SJCRH30 (cell line): ENCODE data around the gene SLC13A4. TPM values are rescaled to one million over a fixed set of nuclear protein-coding genes. Genes with fewer than 3 reads are reported as not detected.
A peak's percentile ranks its signal among the peaks of the same experiment; 100 is the strongest.
"Not testable (repeated sequence)": the region's sequence is repeated elsewhere in the genome, so short reads cannot be mapped to it uniquely, and the experiment has no call there.

Experiments
- DNase-seq, 2 experiments: peaks; one replicate each; pipeline ENCODE4 v3.0.0-alpha.2; 2015 to 2020
- H3K27ac ChIP-seq: fragments of 250-450 bp; sonication (Bioruptor Pico); 2 replicates; pipeline ENCODE4 v1.5.1; 2020; ENCODE audit warnings: mild to moderate bottlenecking, moderate library complexity
- H3K27me3 ChIP-seq: fragments of 250-450 bp; sonication (Bioruptor Pico); 2 replicates; pipeline ENCODE4 v1.5.1; 2020; ENCODE audit warnings: mild to moderate bottlenecking, moderate library complexity
- H3K36me3 ChIP-seq: fragments of 250-450 bp; sonication (Bioruptor Pico); 2 replicates; pipeline ENCODE4 v1.5.1; 2020; ENCODE audit warnings: mild to moderate bottlenecking, moderate library complexity
- H3K4me1 ChIP-seq: fragments of 250-450 bp; sonication (Bioruptor Pico); 2 replicates; pipeline ENCODE4 v1.5.1; 2020; ENCODE audit warnings: mild to moderate bottlenecking, moderate library complexity
- H3K4me3 ChIP-seq: fragments of 250-450 bp; sonication (Bioruptor Pico); 2 replicates; pipeline ENCODE4 v1.5.1; 2020; ENCODE audit warnings: mild to moderate bottlenecking, moderate library complexity
- H3K9me3 ChIP-seq: fragments of 250-450 bp; sonication (Bioruptor Pico); replicated peaks from 2 replicates; pipeline ENCODE4 v1.5.1; 2020; ENCODE audit warnings: mild to moderate bottlenecking, moderate library complexity
- total RNA-seq: library from RNA; depleted of rRNA; stranded (reverse); fragments of >200 nt; shearing (Covaris generic); gene quantifications from 2 replicates; pipeline ENCODE4 v1.2.3, GENCODE V29; 2014

Gene SLC13A4
- total RNA-seq, 1 experiment from 2014 or later, result 0.08 TPM

DNA sequence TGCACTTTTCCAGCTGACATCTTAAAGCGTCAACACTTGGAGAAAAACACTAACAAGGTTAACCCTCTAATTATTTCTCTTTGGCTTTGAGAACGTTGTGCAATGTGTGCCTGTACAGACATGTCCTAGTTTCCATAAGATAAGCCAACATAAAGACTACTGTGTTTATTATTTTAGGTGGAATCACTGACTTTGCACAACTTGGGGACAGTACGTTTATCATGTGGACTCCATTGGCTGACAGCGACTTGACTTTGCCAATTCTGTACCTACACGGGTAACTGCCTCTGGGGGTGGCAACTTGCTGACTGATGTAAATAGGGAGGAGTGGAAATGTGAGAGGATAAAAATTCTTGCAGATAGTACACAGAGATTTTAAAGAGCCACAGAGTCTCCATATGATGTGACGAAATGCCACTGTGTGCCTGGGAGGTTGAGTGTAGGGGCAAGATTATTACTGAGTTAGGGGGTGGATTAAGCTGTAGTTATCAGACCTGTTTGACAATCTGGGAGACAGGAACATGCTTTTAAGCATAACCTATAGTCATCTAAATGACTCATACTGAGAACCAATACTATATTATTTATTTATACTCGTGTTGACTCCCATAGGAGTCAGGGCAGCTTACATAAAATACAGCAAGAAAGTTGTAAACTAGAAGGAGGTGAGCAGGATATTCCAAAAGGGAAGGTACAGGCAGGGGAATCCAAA is 21.0 kb downstream of the SLC13A4 start:
- DNase-seq, result no peak
- Histone ChIP-seq H3K27me3 (no peaks in the 10 kb centered on the region), H3K9me3 (no peaks in the 10 kb centered on the region), H3K27ac (no peak overlapping the region), H3K4me3 (no peak overlapping the region), H3K4me1 (peaks cover 9% of the 10 kb centered on the region), H3K36me3 (no peaks in the 10 kb centered on the region)

DNA sequence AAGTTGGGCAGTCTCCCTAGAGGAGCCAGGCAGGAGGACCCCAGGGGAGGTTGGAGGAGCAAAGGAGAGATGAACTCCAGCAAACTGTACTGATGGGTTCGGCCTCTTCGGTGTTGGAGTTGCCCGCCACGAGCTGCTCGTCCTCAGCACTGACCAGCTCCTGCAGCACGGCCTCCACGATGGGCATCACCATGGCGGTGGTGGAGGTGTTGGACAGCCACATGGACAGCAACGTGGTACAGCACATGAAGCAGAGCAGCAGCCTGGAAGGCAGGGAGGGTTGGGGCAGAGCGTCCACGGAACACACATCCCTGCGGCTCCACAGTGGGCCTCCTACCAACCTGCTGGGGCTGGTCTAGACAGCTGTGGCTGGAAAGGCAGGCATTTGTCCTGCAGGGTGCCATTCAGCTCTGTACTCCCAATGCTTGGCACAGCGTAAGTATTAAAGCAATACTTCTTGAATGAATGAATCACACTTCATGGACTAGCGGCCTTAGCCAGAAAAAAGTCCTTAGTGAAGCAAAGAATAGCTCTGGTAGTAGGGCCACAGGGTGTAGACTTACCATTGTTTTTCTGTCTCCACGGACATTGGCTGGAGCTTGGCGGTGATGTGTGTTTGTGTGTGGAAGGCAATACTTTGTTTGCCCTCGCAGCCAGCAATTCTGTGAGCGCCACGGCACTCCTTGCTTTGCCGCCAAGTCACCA is 21.8 kb downstream of the SLC13A4 start:
- Histone ChIP-seq H3K36me3 (no peaks in the 10 kb centered on the region; the same call in 1 of the 2 replicates), H3K27ac (no peak overlapping the region), H3K4me1 (peaks cover 9% of the 10 kb centered on the region), H3K9me3 (no peaks in the 10 kb centered on the region), H3K4me3 (no peak overlapping the region), H3K27me3 (no peaks in the 10 kb centered on the region)
- DNase-seq, result no peak

DNA sequence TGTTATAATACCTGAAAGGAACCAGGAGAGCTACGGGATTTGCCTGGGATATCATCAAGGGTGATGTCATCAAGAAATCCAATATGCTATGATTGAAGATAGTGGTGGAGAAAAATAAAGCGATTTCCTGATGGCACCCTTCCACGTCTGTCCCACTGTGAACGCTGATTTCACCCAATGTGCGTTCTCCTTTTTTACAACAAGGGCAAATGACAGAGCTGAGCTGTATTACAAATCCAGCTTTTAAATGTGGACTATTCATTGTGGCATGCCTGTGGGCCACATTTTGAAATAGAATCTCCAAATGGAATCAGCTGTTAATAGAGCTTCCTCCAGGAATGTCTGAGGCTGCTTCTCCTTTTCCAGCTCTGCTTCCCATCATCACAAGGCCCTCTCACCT is 23.3 kb downstream of the SLC13A4 start:
- peak in 1 of 2 experiments; percentile 44 for DNase-seq

DNA sequence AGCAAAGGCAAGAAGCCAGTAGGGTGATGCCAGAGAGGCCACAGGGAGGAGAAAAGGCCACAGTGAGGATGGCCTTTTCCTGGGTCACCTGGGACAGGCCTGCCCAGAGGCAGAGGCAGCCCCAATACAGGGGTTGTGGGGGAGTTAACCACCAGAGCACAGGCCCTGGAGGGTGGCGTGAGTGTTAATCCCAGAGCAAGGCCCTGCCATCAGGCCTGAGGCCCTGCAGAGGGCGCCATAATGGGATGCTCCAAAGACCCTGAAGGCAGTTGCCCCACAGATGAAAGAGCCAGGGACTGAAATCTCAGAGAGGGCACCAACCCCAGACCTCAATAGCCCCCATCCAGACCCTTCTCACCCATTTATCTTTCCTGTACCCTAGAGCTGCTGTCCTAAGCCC is 23.9 kb downstream of the SLC13A4 start:
- peak in 1 of 2 experiments; percentile 46 for DNase-seq

More for the DNA sequence above, 23.3 kb downstream of the SLC13A4 start:
- Histone ChIP-seq H3K27ac (no peak overlapping the region), H3K4me1 (peaks cover 9% of the 10 kb centered on the region), H3K27me3 (no peaks in the 10 kb centered on the region), H3K4me3 (no peak overlapping the region), H3K36me3 (no peaks in the 10 kb centered on the region; the same call in 1 of the 2 replicates), H3K9me3 (no peaks in the 10 kb centered on the region)

DNA sequence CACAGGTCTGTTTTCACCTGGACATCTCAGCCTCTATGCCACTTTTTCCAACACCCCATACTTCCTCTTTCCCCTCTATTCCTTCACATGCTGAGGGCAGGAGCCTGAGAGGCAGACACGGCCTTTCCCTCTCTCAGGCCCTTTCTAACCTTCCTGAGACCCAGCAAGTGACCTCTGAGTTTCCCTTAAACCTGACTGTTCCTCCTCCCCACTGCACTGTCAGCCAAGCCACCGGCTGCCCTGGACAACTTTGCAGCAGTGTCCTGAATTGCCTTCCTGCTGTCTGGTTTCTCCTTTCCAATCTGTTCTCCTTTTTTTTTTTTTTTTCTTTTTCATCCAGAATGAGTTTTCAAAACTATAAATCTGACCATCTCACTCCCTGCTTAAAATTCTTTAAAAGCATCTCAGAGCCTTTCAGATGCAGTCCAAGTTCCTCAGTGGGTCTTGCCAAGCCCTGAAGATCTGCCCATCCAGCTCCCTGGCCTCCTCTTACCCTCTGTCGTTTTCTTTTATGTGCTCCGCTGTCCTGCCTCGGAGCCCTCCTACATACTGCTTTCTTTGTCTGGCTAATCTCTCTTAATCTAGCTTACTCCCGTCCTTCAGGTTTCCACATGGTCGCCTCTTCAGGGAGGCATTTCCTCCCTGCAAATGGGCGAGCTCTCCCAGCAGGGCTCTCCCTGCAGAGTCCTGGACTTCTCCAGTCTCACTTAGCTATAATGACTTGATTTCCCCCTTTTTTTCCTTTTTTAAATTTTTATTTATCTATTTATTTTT is 30.5 kb downstream of the SLC13A4 start:
- peak in 1 of 2 experiments; percentile 59 for DNase-seq
- Histone ChIP-seq H3K4me1 (no peaks in the 10 kb centered on the region), H3K36me3 (no peaks in the 10 kb centered on the region; the same call in 1 of the 2 replicates), H3K4me3 (no peak overlapping the region), H3K9me3 (no peaks in the 10 kb centered on the region), H3K27ac (no peak overlapping the region), H3K27me3 (no peaks in the 10 kb centered on the region)

More for the DNA sequence above, 23.9 kb downstream of the SLC13A4 start:
- Histone ChIP-seq H3K9me3 (no peaks in the 10 kb centered on the region), H3K27ac (no peak overlapping the region), H3K4me1 (peaks cover 9% of the 10 kb centered on the region), H3K36me3 (no peaks in the 10 kb centered on the region; the same call in 1 of the 2 replicates), H3K27me3 (no peaks in the 10 kb centered on the region), H3K4me3 (no peak overlapping the region)

DNA sequence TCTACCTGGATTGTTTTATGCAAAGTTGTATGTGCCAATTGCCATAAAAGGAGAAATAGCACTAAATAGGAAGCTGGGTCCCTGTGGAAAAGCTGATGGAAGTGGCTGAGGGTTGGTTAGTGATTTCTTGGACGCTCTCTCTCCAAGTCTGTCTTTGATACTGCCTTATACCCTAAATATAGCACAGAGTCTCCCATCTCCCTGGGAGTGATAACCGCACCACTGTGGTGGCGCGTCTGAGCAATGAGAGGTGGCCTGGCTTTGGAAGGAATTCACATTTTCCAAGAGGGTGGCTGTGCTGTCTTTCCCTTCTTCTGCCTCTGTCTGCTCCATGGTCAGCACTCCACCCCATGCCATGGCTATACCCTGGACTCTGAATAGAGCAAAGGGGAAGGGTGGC is 34.4 kb downstream of the SLC13A4 start:
- Histone ChIP-seq H3K36me3 (peaks cover 19% of the 10 kb centered on the region), H3K27ac (no peak overlapping the region), H3K9me3 (no peaks in the 10 kb centered on the region), H3K4me1 (peaks cover 5% of the 10 kb centered on the region), H3K27me3 (no peaks in the 10 kb centered on the region), H3K4me3 (no peak overlapping the region)
- no peak for DNase-seq

DNA sequence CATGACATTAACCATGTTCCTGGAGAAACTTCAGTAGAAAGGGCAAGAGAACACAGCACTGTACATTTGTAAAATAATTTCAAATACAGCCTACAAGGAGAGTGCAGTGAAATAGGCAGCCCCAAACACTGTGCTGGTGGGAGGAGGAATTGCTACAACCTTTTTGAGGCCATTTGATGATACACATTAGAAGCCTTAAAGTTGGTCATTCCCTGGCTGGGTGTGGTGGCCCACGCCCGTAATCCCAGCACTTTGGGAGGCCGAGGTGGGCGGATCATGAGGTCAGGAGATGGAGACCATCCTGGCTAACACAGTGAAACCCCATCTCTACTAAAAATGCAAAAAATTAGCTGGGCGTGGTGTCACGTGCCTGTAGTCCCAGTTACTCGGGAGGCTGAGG is 35.4 kb downstream of the SLC13A4 start:
- peaks cover 22% of the 10 kb centered on the region for H3K36me3 ChIP-seq
- not testable (repeated sequence) for H3K27me3 ChIP-seq, H3K9me3 ChIP-seq, H3K27ac ChIP-seq, DNase-seq, H3K4me3 ChIP-seq, H3K4me1 ChIP-seq

DNA sequence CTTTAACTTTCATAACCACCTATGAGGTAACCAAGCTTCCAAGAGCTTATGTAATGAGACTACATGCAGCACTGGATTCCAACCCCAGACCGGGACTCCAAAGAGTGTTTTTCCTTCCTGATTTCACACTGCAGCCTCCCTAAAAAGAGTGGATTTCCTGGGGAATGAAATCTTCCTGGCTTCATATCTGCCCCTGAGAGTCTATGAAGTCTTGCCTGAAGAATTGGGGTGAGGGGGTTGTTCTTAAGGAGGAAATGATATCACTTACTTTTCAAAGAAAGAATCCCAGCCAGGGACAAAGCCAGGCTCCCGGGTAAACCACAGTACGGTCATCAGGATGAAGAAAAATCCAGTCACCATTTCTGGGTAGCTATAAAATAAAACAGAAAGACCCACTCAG is 35.9 kb downstream of the SLC13A4 start:
- H3K4me3 ChIP-seq, result no peak overlapping the region
- no peak for DNase-seq
- no peaks in the 10 kb centered on the region for H3K27me3 ChIP-seq
- no peak overlapping the region for H3K27ac ChIP-seq
- peaks cover 5% of the 10 kb centered on the region for H3K4me1 ChIP-seq
- H3K9me3 ChIP-seq, result no peaks in the 10 kb centered on the region
- H3K36me3 ChIP-seq, result peaks cover 22% of the 10 kb centered on the region

DNA sequence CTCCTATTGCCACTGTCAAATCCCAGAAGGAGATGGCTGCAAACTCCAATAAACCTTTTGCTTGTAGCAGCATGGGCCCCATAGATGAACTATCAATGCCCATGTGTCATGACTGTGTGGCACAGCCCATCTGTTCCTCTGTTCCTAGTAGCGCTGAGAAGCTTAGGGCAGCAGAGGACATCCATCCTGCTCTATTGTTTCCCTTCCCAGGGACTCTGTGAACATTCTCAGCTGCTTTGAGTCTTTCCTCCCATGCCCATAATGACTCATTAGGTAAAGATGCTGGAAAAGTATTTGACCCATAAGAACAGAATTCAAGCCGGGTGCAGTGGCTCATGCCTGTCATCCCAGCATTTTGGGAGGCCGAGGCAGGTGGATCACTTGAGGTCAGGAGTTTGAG is 37.4 kb downstream of the SLC13A4 start:
- peak overlapping the region; percentile 36 for H3K27ac ChIP-seq
- peaks cover 22% of the 10 kb centered on the region for H3K36me3 ChIP-seq
- H3K27me3 ChIP-seq, result no peaks in the 10 kb centered on the region
- no peak overlapping the region for H3K4me3 ChIP-seq
- H3K9me3 ChIP-seq, result no peaks in the 10 kb centered on the region
- peak; percentile 29 to 54 for DNase-seq
- H3K4me1 ChIP-seq, result peaks cover 5% of the 10 kb centered on the region

DNA sequence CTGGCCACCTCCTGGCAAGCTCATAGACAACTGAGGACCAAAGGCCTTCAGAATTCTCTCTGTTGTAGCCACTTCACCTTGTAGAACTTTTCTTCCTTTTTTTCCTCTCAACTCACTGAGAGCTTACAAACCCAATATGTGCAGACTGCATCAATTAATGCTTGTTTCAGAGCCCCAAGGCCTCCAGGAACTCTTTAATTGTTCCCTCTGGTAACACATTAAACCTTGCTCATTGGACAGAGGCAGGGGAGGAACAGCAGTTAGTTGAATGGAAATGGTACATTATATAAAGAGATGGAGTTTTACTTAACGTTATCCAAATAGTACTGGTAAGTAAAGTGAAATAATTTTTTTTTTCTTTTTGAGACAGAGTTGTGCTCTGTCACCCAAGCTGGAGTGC is 40.5 kb downstream of the SLC13A4 start:
- H3K36me3 ChIP-seq, result peaks cover 22% of the 10 kb centered on the region
- no peak for DNase-seq
- no peaks in the 10 kb centered on the region for H3K9me3 ChIP-seq
- H3K4me1 ChIP-seq, result peaks cover 13% of the 10 kb centered on the region
- H3K27me3 ChIP-seq, result no peaks in the 10 kb centered on the region
- no peak overlapping the region for H3K27ac ChIP-seq
- H3K4me3 ChIP-seq, result no peak overlapping the region

DNA sequence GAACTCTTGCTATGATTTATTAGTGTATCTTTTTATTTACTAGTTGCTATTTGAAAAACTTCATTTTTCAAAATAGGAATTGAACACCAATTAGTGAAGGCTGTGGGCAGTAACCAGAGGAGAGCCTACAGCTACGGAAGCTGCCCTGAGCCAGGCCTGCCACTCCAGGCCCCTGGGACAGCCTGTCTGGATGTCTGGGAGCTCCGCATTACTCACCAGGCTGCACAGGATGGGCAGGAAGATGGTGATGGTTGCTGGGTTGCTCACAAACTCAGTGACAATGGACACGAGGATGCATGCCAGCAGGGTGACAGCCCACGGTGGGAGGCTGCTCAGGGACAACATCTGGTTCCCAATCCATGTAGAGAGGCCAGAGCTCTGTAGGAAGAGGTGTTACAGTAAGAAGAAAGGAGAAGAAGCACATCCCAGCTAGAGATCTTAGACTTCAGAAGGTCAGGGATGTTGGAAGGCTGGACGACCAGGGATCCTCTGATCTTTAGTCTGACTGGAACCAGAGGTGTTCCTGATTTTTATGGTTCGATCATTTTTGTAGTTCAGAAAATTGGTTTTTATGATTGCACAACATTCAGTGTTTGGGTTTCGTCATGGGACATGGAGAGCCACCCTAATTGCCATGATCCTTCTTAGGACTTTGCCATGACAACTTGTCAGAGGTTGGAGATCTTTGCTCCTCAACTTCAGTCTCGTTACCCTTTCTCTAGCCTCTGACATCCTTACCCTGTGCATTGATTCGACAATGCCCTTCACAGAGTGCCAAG is 42.5 kb downstream of the SLC13A4 start:
- Histone ChIP-seq H3K36me3 (peaks cover 15% of the 10 kb centered on the region), H3K27me3 (no peaks in the 10 kb centered on the region), H3K4me1 (peaks cover 10% of the 10 kb centered on the region), H3K9me3 (no peaks in the 10 kb centered on the region), H3K4me3 (no peak overlapping the region), H3K27ac (no peak overlapping the region)
- no peak for DNase-seq

DNA sequence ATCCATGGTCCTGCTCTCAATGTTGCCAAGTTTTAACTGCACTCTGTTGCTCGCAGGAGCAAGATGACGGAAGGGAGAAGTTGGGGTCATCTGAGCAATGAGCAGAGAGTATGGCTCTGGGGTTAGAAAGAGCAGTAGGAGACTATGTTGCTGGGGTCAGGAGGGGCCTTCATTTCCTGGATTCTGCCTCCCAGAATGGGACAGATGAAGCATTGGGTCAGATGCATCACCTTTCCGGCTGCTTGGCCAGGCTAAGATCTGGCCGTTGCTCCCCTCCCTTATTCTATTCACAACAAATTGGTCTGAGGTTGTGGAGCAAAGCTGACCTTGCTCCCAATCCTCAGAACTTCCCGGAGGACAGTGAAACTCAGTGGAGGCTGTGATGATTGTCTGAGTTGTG is 43.3 kb downstream of the SLC13A4 start:
- H3K9me3 ChIP-seq, result no peaks in the 10 kb centered on the region
- H3K27ac ChIP-seq, result no peak overlapping the region
- H3K36me3 ChIP-seq, result peaks cover 15% of the 10 kb centered on the region
- H3K4me1 ChIP-seq, result peaks cover 11% of the 10 kb centered on the region
- H3K27me3 ChIP-seq, result no peaks in the 10 kb centered on the region
- no peak overlapping the region for H3K4me3 ChIP-seq
- DNase-seq, result no peak

DNA sequence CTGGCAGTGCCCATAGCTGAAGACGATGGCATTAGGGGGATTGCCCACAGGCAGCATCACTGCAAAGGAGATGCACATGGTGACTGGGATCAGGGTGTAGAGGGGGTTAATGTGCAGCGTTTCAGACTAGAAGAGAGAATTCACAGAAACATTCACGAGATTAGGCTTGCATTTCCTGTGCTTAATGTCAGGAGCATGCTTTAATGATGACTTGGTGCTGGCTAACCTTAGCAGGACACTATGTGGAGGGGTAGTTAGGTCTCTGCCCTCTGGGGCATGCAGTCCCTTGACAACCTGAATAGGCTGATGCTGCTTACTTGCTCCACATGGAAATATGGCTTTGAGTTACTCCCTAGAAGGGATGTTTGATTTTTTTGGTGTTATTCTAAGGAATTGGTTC is 43.9 kb downstream of the SLC13A4 start:
- H3K9me3 ChIP-seq, result no peaks in the 10 kb centered on the region
- no peak for DNase-seq
- peaks cover 9% of the 10 kb centered on the region for H3K36me3 ChIP-seq
- no peak overlapping the region for H3K27ac ChIP-seq
- H3K4me3 ChIP-seq, result no peak overlapping the region
- H3K4me1 ChIP-seq, result peaks cover 16% of the 10 kb centered on the region
- H3K27me3 ChIP-seq, result no peaks in the 10 kb centered on the region

DNA sequence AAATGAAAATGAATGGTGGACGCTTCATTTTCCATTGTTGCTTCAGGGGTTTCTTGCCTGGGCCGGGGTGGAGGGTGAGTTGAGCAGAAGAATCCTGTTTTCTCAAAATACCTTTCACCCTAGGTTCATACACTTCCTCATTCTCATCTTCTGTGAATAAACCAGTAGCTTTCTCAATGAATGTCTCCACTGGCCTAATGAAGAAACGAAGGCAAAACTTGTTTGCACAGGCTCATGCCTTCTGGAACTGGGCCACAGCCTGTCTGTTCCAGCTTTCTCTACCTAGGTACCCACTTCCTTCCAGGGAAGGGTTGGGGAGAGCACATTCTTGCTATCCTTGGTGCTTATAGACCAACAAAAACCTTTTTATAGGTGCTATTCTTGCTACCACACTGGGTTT is 44.4 kb downstream of the SLC13A4 start:
- no peaks in the 10 kb centered on the region for H3K27me3 ChIP-seq
- H3K4me3 ChIP-seq, result no peak overlapping the region
- H3K4me1 ChIP-seq, result peaks cover 22% of the 10 kb centered on the region
- H3K36me3 ChIP-seq, result peaks cover 6% of the 10 kb centered on the region; the same call in 1 of the 2 replicates
- DNase-seq, result no peak
- H3K9me3 ChIP-seq, result no peaks in the 10 kb centered on the region
- no peak overlapping the region for H3K27ac ChIP-seq
